Spleen (tissue), 11 donors: ENCODE measurements around the gene PHKG1. TPM values are rescaled to one million over a fixed set of nuclear protein-coding genes. Genes with fewer than 3 reads are reported as not detected.

ENCODE experiments used
- DNase-seq: peaks from one replicate; pipeline ENCODE4 v3.0.0-alpha.2; 2020
- H3K27ac ChIP-seq, 8 donors: fragments of 200-600 bp; sonication (generic) in 7 of 8; 1 replicate in 4 of 8; 2 replicates in 4 of 8; pipeline versions ENCODE4 v1.5.0 to v1.8.0; 2016 to 2021; ENCODE audit warnings: inconsistent platforms in 4 of 8, mild to moderate bottlenecking in 4 of 8, moderate library complexity in 1 of 8
- H3K27me3 ChIP-seq, 7 donors: fragments of 200-600 bp; sonication (generic) in 6 of 7; replicated peaks in 1 of 7; 1 replicate in 4 of 7; 2 replicates in 3 of 7; pipeline versions ENCODE4 v1.5.0 to v1.8.0; 2016 to 2021; ENCODE audit warnings: inconsistent platforms in 3 of 7, mild to moderate bottlenecking in 1 of 7
- H3K36me3 ChIP-seq, 6 donors: fragments of 200-600 bp; sonication (generic) in 5 of 6; 1 replicate in 4 of 6; 2 replicates in 2 of 6; pipeline versions ENCODE4 v1.5.0 to v1.8.0; 2016 to 2021; ENCODE audit warnings: inconsistent platforms in 2 of 6
- H3K4me1 ChIP-seq, 6 donors: fragments of 200-600 bp; sonication (generic) in 5 of 6; 1 replicate in 3 of 6; 2 replicates in 3 of 6; pipeline versions ENCODE4 v1.5.0 to v1.8.0; 2016 to 2021; ENCODE audit warnings: inconsistent platforms in 3 of 6
- H3K4me3 ChIP-seq, 8 donors: fragments of 200-600 bp; sonication (generic) in 7 of 8; 1 replicate in 4 of 8; 2 replicates in 4 of 8; pipeline versions ENCODE4 v1.5.0 to v1.8.0; 2016 to 2021; ENCODE audit warnings: inconsistent platforms in 4 of 8, mild to moderate bottlenecking in 4 of 8, moderate library complexity in 2 of 8
- H3K9me3 ChIP-seq, 8 donors: fragments of 200-600 bp; sonication (generic) in 7 of 8; 1 replicate in 4 of 8; 2 replicates in 4 of 8; pipeline versions ENCODE4 v1.5.0 to v1.8.0; 2016 to 2021; ENCODE audit warnings: inconsistent platforms in 4 of 8
- CTCF ChIP-seq, 11 experiments: fragments of 200-600 bp in 7 of 11; fragments of 450-650 bp in 4 of 11; sonication (generic) in 4 of 11; IDR thresholded peaks in 8 of 11; conservative IDR thresholded peaks in 3 of 11; 1 replicate in 7 of 11; 2 replicates in 4 of 11; pipeline versions ENCODE4 v1.4.0 to v1.8.0; 2016 to 2021; ENCODE audit warnings: antibody characterized with exemption in 11 of 11, inconsistent platforms in 4 of 11, mild to moderate bottlenecking in 1 of 11
- POLR2A ChIP-seq, 3 donors: fragments of 450-650 bp; IDR thresholded peaks; one replicate each; pipeline ENCODE4 v1.5.1; 2017; ENCODE audit warnings: antibody characterized with exemption in 3 of 3, mild to moderate bottlenecking in 1 of 3
- POLR2AphosphoS5 ChIP-seq, 3 donors: sonication (generic); formaldehyde crosslinking; IDR thresholded peaks; one replicate each; pipeline ENCODE4 v1.5.1; 2017; ENCODE audit warnings: antibody characterized with exemption in 3 of 3
- WGBS, 5 donors: extraction: QIAGEN DNeasy Blood & Tissue Kit in 3 of 5; methylation state at CpG; one replicate each; pipeline versions ENCODE4 v1.1.5 to v1.1.7; 2013 to 2018; 5-methylcytosine and 5-hydroxymethylcytosine counted together
- intact Hi-C: fragments of 100-400 bp; cut with DNase I; formaldehyde crosslinking; loops from one replicate; pipeline ENCODE4 v1.15.0; 2023; ENCODE audit warnings: low total_unique reads
- polyA plus RNA-seq, 3 donors: library from polyadenylated mRNA; stranded (reverse); fragments of 200-250 nt; gene quantifications; one replicate each; pipeline ENCODE4 v1.2.1, GENCODE V29; 2013
- total RNA-seq, 7 donors: library from RNA; depleted of rRNA in 3 of 7; stranded (reverse); fragments of >200 nt in 3 of 7; fragmentation: NEBNext Ultra II Directional in 4 of 7; extraction: Animal tissue kit (Norgen Biotek cat#: 25700) in 4 of 7; gene quantifications; one replicate each; pipeline versions ENCODE4 v1.1.0 to v1.2.1, GENCODE V29; 2016 to 2021
- donor health status: healthy with polysubstance abuse.
- donor health status: DM: no; HTN: no; CAD: no; lungs with moderate emphysema.
- donor health status: DM: no; HTN: no; CAD: no.
- donor health status: Bipolar disorder and iron deficiency.
- donor health status: healthy.
- donor health status: DM: no; HTN: no; CAD: no.
- donor health status: DM: yes; HTN: yes; CAD: no.

Gene PHKG1
- total and polyA plus RNA-seq, 10 donors = 0.86 to 3.4 (median 1.2) TPM; not detected in 1

GRCh38 chr7:56063500-56063881 lies 29.3 kb downstream of the PHKG1 start:
- Histone ChIP-seq H3K4me1 (peaks cover 0 to 51% (median 26%) of the 10 kb centered on the region in 6 donors), H3K36me3 (peaks cover 0 to 53% (median 43%) of the 10 kb centered on the region in 6 donors), H3K27ac (peak overlapping the region; percentile 91 to 97 (median 92)), H3K4me3 (peak overlapping the region in 6 of 8 donors; percentile 84 to 99 (median 89)), H3K9me3 (no peaks in the 10 kb centered on the region), H3K27me3 (no peaks in the 10 kb centered on the region)
- TF ChIP-seq POLR2A (IDR thresholded peaks at IDR 0.05) = no peak
- TF ChIP-seq POLR2AphosphoS5 (IDR thresholded peaks at IDR 0.05) = no peak
- no peak for TF ChIP-seq CTCF (IDR thresholded peaks at IDR 0.05 in 8 of 11, conservative IDR thresholded peaks at IDR 0.05 in 3 of 11)
- no peak for DNase-seq
- 75 to 83% (median 80%) methylated on average over 7 of the region's 7 CpGs for WGBS, 5 donors
- intact Hi-C loops = no loop called here

GRCh38 chr7:56062382-56062781 lies 30.4 kb downstream of the PHKG1 start:
- Histone ChIP-seq H3K4me3 (no peak overlapping the region), H3K27ac (peak overlapping the region in 4 of 8 donors; percentile 5 to 93 (median 26)), H3K36me3 (peaks cover 0 to 61% (median 53%) of the 10 kb centered on the region in 6 donors), H3K9me3 (no peaks in the 10 kb centered on the region), H3K4me1 (peaks cover 0 to 51% (median 26%) of the 10 kb centered on the region in 6 donors), H3K27me3 (no peaks in the 10 kb centered on the region)
- intact Hi-C loops = no loop called here
- 60 to 79% (median 65%) methylated on average over 2 of the region's 2 CpGs for WGBS, 5 donors
- DNase-seq = no peak
- TF ChIP-seq CTCF (IDR thresholded peaks at IDR 0.05 in 8 of 11, conservative IDR thresholded peaks at IDR 0.05 in 3 of 11) = no peak
- TF ChIP-seq POLR2A (IDR thresholded peaks at IDR 0.05) = no peak
- TF ChIP-seq POLR2AphosphoS5 (IDR thresholded peaks at IDR 0.05) = no peak

GRCh38 chr7:56053993-56054392 lies 38.8 kb downstream of the PHKG1 start:
- 83 to 88% (median 86%) methylated on average over 2 of the region's 2 CpGs for WGBS, 5 donors
- Histone ChIP-seq H3K36me3 (peaks cover 0 to 63% (median 54%) of the 10 kb centered on the region in 6 donors), H3K4me3 (no peak overlapping the region), H3K4me1 (peaks cover 12 to 52% (median 44%) of the 10 kb centered on the region in 6 donors), H3K27ac (no peak overlapping the region), H3K9me3 (no peaks in the 10 kb centered on the region), H3K27me3 (no peaks in the 10 kb centered on the region)
- DNase-seq = no peak
- TF ChIP-seq POLR2AphosphoS5 (IDR thresholded peaks at IDR 0.05) = no peak
- no peak for TF ChIP-seq CTCF (IDR thresholded peaks at IDR 0.05 in 8 of 11, conservative IDR thresholded peaks at IDR 0.05 in 3 of 11)
- TF ChIP-seq POLR2A (IDR thresholded peaks at IDR 0.05) = no peak
- intact Hi-C loops = loop anchor here (10.0 kb wide), 1 partner anchor 51 kb away; the partner anchor contains the start of gene CHCHD2

GRCh38 chr7:56053379-56053778 lies 39.4 kb downstream of the PHKG1 start:
- Histone ChIP-seq H3K27ac (no peak overlapping the region), H3K4me1 (peaks cover 12 to 56% (median 47%) of the 10 kb centered on the region in 6 donors), H3K27me3 (no peaks in the 10 kb centered on the region), H3K4me3 (no peak overlapping the region), H3K9me3 (no peaks in the 10 kb centered on the region), H3K36me3 (peaks cover 0 to 57% (median 48%) of the 10 kb centered on the region in 6 donors)
- intact Hi-C loops = loop anchor here (10.0 kb wide), 1 partner anchor 51 kb away; the partner anchor contains the start of gene CHCHD2
- TF ChIP-seq POLR2AphosphoS5 (IDR thresholded peaks at IDR 0.05) (no peak), CTCF (IDR thresholded peaks at IDR 0.05 in 8 of 11, conservative IDR thresholded peaks at IDR 0.05 in 3 of 11) (no peak), POLR2A (IDR thresholded peaks at IDR 0.05) (no peak)
- DNase-seq = peak; percentile 9
- WGBS, 5 donors = 76 to 87% (median 84%) methylated on average over 9 of the region's 9 CpGs
